ENCODE measurements around the gene CRTAP.

The CRTAP gene

DNA sequence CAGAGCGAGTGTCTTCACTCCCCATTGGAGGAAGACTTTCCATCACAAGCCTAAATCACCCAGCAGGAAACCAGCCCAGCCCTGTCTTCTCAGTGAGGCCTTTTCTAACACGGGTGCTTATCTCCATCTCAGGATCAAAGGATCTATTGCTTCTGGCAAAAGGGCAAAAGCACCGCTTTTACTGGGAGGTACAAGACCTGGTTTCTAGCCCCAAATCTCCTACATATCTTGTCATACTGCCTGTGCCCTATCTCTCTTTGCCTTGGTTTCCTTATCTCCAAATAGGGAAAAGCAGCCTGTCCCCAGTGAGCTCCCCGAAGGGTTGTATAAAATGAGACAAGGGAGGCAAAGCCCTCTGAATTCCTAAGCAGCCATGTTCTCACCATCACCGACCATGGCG is 22.1 kb upstream of the CRTAP start:
- no peak for DNase-seq (ENCODE audit: low read depth)
- TF ChIP-seq, protein P1, sequence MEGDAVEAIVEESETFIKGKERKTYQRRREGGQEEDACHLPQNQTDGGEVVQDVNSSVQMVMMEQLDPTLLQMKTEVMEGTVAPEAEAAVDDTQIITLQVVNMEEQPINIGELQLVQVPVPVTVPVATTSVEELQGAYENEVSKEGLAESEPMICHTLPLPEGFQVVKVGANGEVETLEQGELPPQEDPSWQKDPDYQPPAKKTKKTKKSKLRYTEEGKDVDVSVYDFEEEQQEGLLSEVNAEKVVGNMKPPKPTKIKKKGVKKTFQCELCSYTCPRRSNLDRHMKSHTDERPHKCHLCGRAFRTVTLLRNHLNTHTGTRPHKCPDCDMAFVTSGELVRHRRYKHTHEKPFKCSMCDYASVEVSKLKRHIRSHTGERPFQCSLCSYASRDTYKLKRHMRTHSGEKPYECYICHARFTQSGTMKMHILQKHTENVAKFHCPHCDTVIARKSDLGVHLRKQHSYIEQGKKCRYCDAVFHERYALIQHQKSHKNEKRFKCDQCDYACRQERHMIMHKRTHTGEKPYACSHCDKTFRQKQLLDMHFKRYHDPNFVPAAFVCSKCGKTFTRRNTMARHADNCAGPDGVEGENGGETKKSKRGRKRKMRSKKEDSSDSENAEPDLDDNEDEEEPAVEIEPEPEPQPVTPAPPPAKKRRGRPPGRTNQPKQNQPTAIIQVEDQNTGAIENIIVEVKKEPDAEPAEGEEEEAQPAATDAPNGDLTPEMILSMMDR (IDR thresholded peaks at IDR 0.05; ENCODE audit: insufficient read depth, low read depth, low read length, missing control alignments) = no peak
- no peak overlapping the region for H3K4me3 ChIP-seq (ENCODE audit: low read length)

DNA sequence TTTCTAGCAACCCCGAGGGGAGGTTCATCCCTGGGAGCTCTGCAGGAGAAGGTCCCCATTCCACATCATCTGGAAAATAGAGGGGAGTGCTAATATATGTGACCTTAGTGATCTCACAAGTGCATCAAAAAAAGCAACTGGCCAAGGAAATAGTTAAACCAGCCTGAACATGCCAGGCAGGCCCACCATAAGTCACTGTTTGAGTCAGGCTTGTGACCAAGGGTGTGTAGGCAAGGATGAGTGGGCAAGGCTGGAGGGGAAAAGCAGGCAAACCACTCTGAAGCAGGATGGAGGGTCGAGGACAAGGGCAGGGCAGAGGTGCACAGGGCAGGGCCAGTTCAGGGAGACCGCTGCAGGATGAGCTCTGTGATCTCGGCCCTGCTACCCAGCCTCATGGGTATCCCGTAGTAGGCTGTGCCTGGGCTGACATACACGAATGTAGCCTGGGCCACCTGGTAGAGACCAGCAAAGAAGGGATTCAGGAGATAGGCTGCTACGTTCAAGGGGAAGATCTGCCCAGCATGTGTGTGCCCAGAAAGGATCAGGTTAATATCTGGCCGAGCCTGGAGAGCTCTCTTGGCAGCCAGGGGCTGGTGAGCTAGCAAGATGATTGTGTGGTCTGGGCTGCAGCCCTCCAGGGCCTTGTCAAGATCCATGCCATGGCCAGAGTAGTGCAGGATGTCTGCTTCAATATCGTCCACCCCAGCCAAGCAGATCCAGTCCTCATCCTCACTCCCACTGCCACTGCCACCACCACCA is 21.1 kb upstream of the CRTAP start:
- DNase-seq (ENCODE audit: low read depth) = peak; percentile 68
- TF ChIP-seq, protein P1 (IDR thresholded peaks at IDR 0.05; ENCODE audit: insufficient read depth, low read depth, low read length, missing control alignments) = no peak

DNA sequence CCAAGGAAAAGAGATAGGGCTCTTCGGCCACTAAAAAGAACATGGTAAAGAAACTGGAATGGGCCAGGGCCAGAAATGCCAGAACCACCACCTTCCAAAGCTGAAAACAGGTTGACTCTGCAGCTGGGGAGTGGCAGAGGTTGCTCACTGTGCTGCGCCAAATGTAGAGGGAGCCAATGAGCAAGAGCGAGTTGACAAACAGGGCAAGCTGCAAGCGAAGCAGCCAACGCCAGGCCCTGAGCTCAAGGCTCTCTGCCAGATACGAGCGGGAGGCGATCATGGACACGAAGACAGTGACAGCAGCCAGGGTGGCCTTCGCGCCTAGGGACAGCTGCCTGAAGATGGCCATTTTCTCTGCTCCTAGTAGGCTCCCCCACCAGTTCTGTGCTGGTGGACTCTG is 20.0 kb upstream of the CRTAP start:
- no peak for DNase-seq (ENCODE audit: low read depth)
- no peak overlapping the region for H3K4me3 ChIP-seq (ENCODE audit: low read length)
- TF ChIP-seq, protein P1 (IDR thresholded peaks at IDR 0.05; ENCODE audit: insufficient read depth, low read depth, low read length, missing control alignments) = no peak

More for the DNA sequence above, 21.1 kb upstream of the CRTAP start:
- no peak overlapping the region for H3K4me3 ChIP-seq (ENCODE audit: low read length)

DNA sequence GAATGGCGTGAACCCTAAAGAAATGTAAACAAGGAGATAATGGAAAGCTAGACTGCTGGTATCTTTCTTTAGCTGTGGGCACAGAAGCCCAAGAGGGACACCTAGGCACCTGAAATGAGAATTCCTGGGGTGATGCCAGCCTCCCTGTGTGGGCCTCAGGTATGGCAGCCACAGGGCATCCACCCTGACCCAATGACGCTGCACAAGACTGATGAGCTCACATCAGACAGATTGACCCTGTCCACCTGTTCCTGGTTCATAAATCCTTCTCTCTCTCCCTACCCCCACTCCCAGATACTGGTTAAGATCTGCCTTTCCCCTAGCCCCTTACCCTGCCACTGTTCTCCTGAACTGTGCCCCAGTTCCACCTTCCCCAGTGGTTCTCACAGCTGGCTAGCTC is 18.4 kb upstream of the CRTAP start:
- H3K4me3 ChIP-seq (ENCODE audit: low read length) = peak overlapping the region; percentile 94
- TF ChIP-seq, protein P1 (IDR thresholded peaks at IDR 0.05; ENCODE audit: insufficient read depth, low read depth, low read length, missing control alignments) = no peak

DNA sequence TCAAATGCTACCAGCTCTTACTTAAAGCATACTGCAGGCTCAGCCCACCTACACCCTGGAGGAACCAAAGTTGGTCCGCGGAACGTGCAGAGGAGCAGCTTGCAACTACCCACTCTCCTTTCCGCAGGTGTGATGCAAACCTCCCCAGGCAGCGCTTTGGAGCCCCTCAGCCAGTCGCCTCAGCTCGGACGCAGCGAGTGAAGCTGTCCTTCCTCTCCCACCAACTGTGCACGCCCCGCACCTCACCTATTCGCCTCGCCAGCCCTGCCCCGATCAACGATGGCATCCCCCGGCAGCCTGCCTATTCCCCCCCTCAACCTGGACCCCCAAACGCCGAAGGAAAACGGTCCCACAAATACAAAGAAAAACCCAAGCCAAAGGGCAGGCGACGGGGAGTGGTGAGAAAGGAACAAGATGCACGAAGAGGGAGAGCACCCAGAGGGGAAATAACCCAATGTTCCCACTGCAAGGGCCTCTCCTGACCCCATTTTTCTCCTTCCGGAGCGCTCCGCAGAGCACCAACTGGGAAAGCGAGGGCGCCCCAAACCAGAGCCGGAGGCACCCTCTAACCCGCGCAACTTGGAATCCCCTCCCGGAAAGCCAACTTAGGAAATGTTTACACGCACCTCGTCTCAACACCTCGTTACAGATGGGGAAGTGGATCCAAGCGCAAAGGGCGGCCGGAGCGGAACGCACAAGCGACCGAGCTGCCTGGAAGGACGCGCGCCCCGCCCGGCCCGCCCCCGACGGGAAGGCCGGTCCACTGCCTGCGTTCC is 17.5 kb upstream of the CRTAP start:
- TF ChIP-seq, protein P1 (IDR thresholded peaks at IDR 0.05; ENCODE audit: insufficient read depth, low read depth, low read length, missing control alignments) = no peak
- DNase-seq (ENCODE audit: low read depth) = peak; percentile 47
- peak overlapping the region; percentile 94 for H3K4me3 ChIP-seq (ENCODE audit: low read length)

More for the DNA sequence above, 18.4 kb upstream of the CRTAP start:
- no peak for DNase-seq (ENCODE audit: low read depth)

DNA sequence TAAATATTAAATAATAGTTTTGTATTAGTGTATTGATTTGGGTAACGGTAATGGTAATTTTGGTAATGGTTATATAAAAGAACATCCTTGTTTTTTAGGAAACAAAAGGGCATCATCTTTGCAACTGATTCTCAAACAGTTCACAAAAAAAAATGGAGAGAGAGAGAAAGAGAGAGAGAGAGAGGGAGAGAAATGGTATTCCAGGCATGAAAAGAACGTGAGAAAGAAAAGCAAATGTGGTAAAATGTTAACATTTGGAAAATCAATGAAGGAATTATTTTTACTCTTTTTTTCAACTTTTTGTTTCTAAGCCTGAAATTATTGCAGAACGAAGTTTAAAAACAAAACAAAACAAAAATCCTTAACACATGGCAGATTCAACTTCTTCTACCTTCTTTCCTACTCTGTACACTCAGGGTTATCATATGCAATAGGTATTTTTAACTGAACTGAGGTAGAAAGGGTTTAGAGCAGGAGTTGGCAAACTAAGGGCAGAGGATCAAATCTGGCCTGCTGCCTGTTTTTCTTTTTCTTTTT is 14.6 kb upstream of the CRTAP start:
- H3K4me3 ChIP-seq (ENCODE audit: low read length) = no peak overlapping the region
- TF ChIP-seq, protein P1 (IDR thresholded peaks at IDR 0.05; ENCODE audit: insufficient read depth, low read depth, low read length, missing control alignments) = no peak

More for the DNA sequence above, 14.6 kb upstream of the CRTAP start:
- no peak for DNase-seq (ENCODE audit: low read depth)
